Common myeloid progenitor, CD34-positive (primary cell): Measurements from ENCODE around the gene RRP12.

Experiments used
- CTCF ChIA-PET: fragments of 350-600 bp; sonication (Branson Sonifier 250); formaldehyde crosslinking; loops from one replicate; lab custom pipeline; 2021; ENCODE audit warnings: antibody characterized with exemption; lab: Charles Lee
- POLR2A ChIA-PET: fragments of 350-600 bp; sonication (Branson Sonifier 250); formaldehyde crosslinking; loops from one replicate; lab custom pipeline; 2021; ENCODE audit warnings: antibody characterized with exemption; lab: Charles Lee
- DNase-seq, 3 donors: peaks; one replicate each; pipeline versions ENCODE4 v3.0.0 to v3.0.0-alpha.2; 2013
- H3K27ac ChIP-seq, 2 experiments: 1 replicate in 1 of 2; 2 replicates in 1 of 2; pipeline ENCODE4 v1.7.0; 2013; ENCODE audit warnings: inconsistent platforms in 2 of 2, low read length in 2 of 2, mild to moderate bottlenecking in 2 of 2, low read depth in 1 of 2, moderate library complexity in 1 of 2; ENCODE audit not compliant: severe bottlenecking in 2 of 2, insufficient read depth in 1 of 2, poor library complexity in 1 of 2
- H3K27me3 ChIP-seq, 5 experiments: replicated peaks in 2 of 5; 1 replicate in 3 of 5; 2 replicates in 2 of 5; pipeline versions ENCODE4 v1.6.1 to v1.7.0; 2013; ENCODE audit warnings: low read length in 4 of 5, mild to moderate bottlenecking in 2 of 5, moderate library complexity in 2 of 5, inconsistent platforms in 1 of 5; ENCODE audit not compliant: insufficient read depth in 5 of 5, control insufficient read depth in 4 of 5
- H3K36me3 ChIP-seq, 4 experiments: 1 replicate in 2 of 4; 2 replicates in 2 of 4; pipeline versions ENCODE4 v1.6.1 to v1.7.0; 2013; ENCODE audit warnings: low read length in 3 of 4, control low read depth in 1 of 4, mild to moderate bottlenecking in 1 of 4; ENCODE audit not compliant: control insufficient read depth in 4 of 4, insufficient read depth in 4 of 4
- H3K4me1 ChIP-seq, 4 experiments: 1 replicate in 3 of 4; 2 replicates in 1 of 4; pipeline versions ENCODE4 v1.6.1 to v1.7.1; 2013; ENCODE audit warnings: low read length in 3 of 4, mild to moderate bottlenecking in 3 of 4, control low read depth in 1 of 4, inconsistent platforms in 1 of 4, moderate library complexity in 1 of 4; ENCODE audit not compliant: control insufficient read depth in 4 of 4, insufficient read depth in 4 of 4; ENCODE audit errors: control extremely low read depth in 1 of 4
- H3K4me3 ChIP-seq, 7 experiments: 1 replicate in 4 of 7; 2 replicates in 3 of 7; pipeline versions ENCODE4 v1.5.1 to v1.7.0; 2013; ENCODE audit warnings: mild to moderate bottlenecking in 7 of 7, low read length in 6 of 7, moderate library complexity in 6 of 7, inconsistent platforms in 2 of 7, low read depth in 2 of 7, control low read depth in 1 of 7; ENCODE audit not compliant: insufficient read depth in 4 of 7, control insufficient read depth in 1 of 7; ENCODE audit errors: extremely low read depth in 1 of 7
- H3K9me3 ChIP-seq, 5 experiments: 1 replicate in 4 of 5; 2 replicates in 1 of 5; pipeline versions ENCODE4 v1.6.1 to v1.7.1; 2013; ENCODE audit warnings: low read length in 4 of 5, mild to moderate bottlenecking in 2 of 5, inconsistent platforms in 1 of 5, low read depth in 1 of 5, moderate library complexity in 1 of 5; ENCODE audit not compliant: control insufficient read depth in 4 of 5, insufficient read depth in 2 of 5; ENCODE audit errors: control extremely low read depth in 1 of 5
- WGBS: methylation state at CpG from one replicate; pipeline ENCODE4 v1.1.5; 2013; ENCODE audit not compliant: insufficient coverage; 5-methylcytosine and 5-hydroxymethylcytosine counted together

RRP12 gene

DNA sequence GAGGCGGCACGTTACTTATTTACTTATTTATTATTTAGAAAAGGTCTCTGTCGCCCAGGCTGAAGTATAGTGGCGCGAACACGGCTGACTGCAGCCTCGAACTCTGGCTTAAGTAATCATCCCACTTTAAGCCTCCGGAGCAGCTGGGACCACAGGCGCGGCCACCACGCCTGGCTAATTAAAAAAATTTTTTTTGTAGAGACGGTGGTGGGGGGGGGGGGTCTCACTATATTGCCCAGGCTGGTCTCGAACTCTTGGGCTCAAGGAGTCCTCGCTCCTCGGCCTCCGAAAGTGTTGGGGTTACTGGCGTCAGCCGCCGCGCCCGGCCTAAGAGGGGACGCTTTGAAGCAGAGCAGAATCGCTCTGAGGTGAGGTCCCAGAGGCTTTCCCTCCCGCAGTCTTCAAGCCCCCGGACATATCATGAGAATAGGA, 65.9 kb downstream of the RRP12 start:
- H3K4me1 ChIP-seq = peaks cover 8 to 33% (median 25%) of the 10 kb centered on the region in 4 experiments
- H3K36me3 ChIP-seq = peaks cover 0 to 5% (median 1%) of the 10 kb centered on the region in 4 experiments
- no peaks in the 10 kb centered on the region for H3K9me3 ChIP-seq
- H3K27ac ChIP-seq = peak overlapping the region in 1 of 2 experiments; percentile 99
- peak overlapping the region; percentile 27 to 88 (median 81) for H3K4me3 ChIP-seq
- ChIA-PET CTCF (no interaction called here), POLR2A (no interaction called here)
- H3K27me3 ChIP-seq = no peaks in the 10 kb centered on the region
- WGBS = 21% methylated on average over 12 of the region's 25 CpGs
- DNase-seq = no peak

DNA sequence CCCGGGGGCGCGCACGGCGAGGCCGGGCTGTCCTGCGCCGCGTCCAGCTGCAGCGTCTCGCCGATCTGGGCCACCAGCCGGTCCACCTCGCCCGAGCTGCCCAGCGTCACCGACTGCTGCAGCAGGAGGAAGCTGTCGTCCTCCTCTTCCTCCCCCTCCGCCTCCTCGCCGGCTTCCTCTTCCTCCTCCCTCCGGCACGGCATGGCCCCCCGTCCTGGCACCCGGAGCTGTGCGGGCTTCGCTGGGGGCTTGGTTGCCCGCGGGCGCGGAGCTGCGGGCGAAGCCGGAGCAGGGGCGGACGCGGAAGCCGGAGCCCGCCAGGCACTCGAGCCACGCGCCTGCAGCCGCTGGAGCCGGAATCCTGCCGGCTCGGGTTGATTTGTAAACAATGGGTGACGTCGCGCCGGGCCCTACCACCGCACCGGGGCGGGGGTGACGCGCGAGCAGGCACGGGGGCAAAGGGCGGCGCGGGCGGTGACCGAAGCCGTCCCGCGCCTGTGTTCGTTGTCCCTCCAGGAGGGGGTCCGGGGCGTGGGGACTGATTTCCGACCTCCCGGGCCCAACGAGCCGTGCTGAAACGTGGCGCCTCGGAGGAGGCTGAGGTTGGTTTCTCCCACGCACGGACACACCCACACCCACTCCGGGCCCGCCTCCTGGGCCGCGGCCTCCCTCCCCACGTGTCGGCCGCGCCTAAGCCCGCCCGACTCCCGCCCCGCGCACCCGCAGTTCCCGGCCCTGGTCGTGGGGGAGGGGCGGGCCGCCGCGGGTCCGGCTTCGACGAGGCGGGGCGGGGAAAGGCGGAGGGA, 66.6 kb downstream of the RRP12 start, which contains the start of gene FRAT2:
Gene FRAT2 (minus strand): TSS at position 360 of the 806 bp plus-strand sequence. CDS start 157 bp downstream, at position 203.
- peak within 1 kb of the TSS; percentile 98 to 99 for H3K27ac ChIP-seq
- CTCF ChIA-PET = interaction anchor here (1.2 to 4.5 kb wide), 6 partner anchors 10 to 25 kb away, joined by 3 to 31 read pairs (median 8); partner anchors contain the start of gene FRAT1
- H3K4me3 ChIP-seq = peak within 1 kb of the TSS; percentile 70 to 88 (median 83)
- peaks cover 8 to 33% (median 25%) of the 10 kb centered on the region in 4 experiments for H3K4me1 ChIP-seq
- peaks cover 0 to 7% (median 4%) of the 10 kb centered on the region in 4 experiments for H3K36me3 ChIP-seq
- no peaks in the 10 kb centered on the region for H3K27me3 ChIP-seq
- WGBS = 0% methylated on average over 72 of the region's 103 CpGs
- no peaks in the 10 kb centered on the region for H3K9me3 ChIP-seq
- peak; percentile 92 to 94 (median 92) for DNase-seq
- POLR2A ChIA-PET = interaction anchor here (0.8 to 3.0 kb wide), 3 partner anchors 9 to 43 kb away, joined by 3 to 23 read pairs (median 5); partner anchors contain the start of gene FRAT1

DNA sequence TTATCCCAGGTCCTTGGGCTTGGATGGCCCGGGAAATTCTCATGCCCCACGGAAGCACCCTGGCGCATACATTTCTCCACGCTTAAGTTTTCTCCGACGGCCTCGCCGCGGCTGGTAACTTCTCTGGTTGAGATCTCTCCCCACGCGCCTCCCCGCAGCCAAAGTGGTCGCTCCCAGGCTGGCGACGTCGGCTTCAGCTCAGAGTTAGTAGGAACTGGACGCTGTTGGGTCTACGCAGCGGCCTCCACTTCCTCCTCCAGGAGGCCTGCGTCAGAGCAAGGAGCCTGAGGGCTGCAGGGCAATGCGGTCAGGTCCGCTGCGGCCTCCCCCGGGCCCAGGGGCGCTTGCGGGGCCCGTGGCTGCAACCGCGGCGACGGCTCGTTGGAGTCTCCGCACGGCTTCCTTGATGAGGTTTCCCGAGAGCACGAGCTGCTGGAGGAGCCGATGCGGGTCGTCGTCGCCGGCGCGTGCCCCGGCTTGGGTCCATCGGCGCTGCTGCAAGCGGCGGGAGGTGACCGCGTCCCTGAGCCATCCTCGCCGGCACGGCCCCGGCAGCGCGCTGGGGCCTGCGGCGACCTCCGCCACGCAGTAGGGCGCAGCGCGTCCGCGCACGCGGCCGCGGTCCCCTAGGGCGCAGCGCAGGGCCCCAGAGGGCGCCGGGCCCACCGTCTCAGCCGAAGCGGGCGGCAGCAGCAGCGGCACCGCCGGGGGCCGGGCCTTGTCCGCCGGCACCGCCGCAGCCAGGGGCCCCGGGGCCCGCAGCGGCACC, 67.4 kb downstream of the RRP12 start:
- Histone ChIP-seq H3K9me3 (no peaks in the 10 kb centered on the region), H3K4me1 (peaks cover 8 to 33% (median 25%) of the 10 kb centered on the region in 4 experiments), H3K36me3 (peaks cover 0 to 13% (median 7%) of the 10 kb centered on the region in 4 experiments), H3K27ac (peak overlapping the region in 1 of 2 experiments; percentile 99), H3K4me3 (peak overlapping the region; percentile 70 to 88 (median 83)), H3K27me3 (no peaks in the 10 kb centered on the region)
- ChIA-PET POLR2A (interaction anchor here (2.2 to 3.0 kb wide), 2 partner anchors 14 to 42 kb away, joined by 5 to 23 read pairs; partner anchors contain the start of gene FRAT1), CTCF (interaction anchor here (0.8 to 4.5 kb wide), 16 partner anchors 9 to 95 kb away, joined by 3 to 31 read pairs (median 4); partner anchors contain the start of gene FRAT1)
- DNase-seq = peak; percentile 35 to 68 (median 63)
- under 1% methylated on average over 76 of the region's 89 CpGs for WGBS

DNA sequence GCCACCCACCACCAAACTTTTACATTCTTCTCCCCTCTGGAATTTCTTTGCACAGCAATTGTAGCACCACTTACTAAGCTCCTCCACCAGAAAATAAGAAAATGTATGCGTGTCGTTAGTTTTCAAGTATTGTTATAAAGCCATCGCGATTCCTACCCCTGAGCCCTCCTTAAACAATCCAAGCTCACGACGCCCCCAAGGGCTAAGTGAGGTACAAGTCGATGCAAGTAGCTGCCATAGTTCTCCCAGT, 67.9 kb downstream of the RRP12 start:
- peak overlapping the region; percentile 70 to 88 (median 83) for H3K4me3 ChIP-seq
- peaks cover 8 to 33% (median 25%) of the 10 kb centered on the region in 4 experiments for H3K4me1 ChIP-seq
- H3K27ac ChIP-seq = peak overlapping the region in 1 of 2 experiments; percentile 71
- peaks cover 0 to 18% (median 7%) of the 10 kb centered on the region in 4 experiments for H3K36me3 ChIP-seq
- DNase-seq = peak; percentile 36 to 62 (median 55)
- POLR2A ChIA-PET = interaction anchor here (0.6 to 3.0 kb wide), 3 partner anchors 14 to 92 kb away, joined by 4 to 23 read pairs (median 5); partner anchors contain the start of gene FRAT1
- no peaks in the 10 kb centered on the region for H3K9me3 ChIP-seq
- CTCF ChIA-PET = interaction anchor here (0.8 to 4.5 kb wide), 16 partner anchors 9 to 94 kb away, joined by 3 to 31 read pairs (median 4); partner anchors contain the start of gene FRAT1
- H3K27me3 ChIP-seq = no peaks in the 10 kb centered on the region
- WGBS = 5% methylated on average over 6 of the region's 7 CpGs

DNA sequence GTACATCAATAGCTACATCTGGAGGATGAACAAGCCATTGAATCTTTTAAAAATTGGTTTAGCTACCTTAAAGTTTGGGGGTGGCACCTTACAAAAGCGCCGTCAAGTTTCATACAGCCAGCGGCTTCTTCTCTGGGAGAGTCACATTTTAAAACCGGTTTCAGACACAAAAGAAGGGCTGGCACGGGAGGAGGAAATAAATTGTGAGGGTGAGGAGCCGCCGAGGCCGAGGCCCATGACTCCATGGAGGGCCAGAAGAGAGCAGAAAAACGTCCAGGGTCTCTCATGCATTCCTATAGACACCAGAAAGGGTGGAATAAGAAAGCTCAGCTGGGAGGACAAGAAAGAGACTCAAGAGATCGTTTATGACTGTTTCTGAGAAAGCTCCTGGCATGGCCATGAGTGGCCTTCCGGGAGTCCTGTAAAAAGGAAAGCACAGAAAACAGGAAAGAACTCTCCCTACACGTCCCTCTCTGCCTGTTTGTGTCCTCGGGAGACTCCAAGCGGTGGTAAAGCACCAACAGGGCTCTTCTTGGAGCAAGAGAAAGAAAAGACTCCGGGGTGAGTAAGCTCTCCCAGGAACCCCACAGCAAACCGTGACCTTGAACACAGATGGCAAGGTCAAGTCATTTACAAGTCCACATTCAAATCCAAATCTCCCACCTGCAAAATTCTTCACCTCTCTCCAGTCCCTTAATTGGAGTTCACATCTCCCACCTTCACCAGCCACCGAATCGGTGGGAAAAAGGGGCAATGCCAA, 68.4 kb downstream of the RRP12 start:
- H3K27ac ChIP-seq = peak overlapping the region in 1 of 2 experiments; percentile 71
- ChIA-PET CTCF (interaction anchor here (0.8 to 4.5 kb wide), 16 partner anchors 8 to 94 kb away, joined by 3 to 31 read pairs (median 4); partner anchors contain the start of gene FRAT1), POLR2A (interaction anchor here (0.6 to 3.0 kb wide), 4 partner anchors 13 to 92 kb away, joined by 3 to 23 read pairs (median 4); partner anchors contain the start of gene FRAT1)
- peak overlapping the region in 6 of 7 experiments; percentile 70 to 88 (median 84) for H3K4me3 ChIP-seq
- DNase-seq = no peak
- 23% methylated on average over 15 of the region's 18 CpGs for WGBS
- peaks cover 0 to 18% (median 7%) of the 10 kb centered on the region in 4 experiments for H3K36me3 ChIP-seq
- peaks cover 8 to 33% (median 25%) of the 10 kb centered on the region in 4 experiments for H3K4me1 ChIP-seq
- no peaks in the 10 kb centered on the region for H3K27me3 ChIP-seq
- H3K9me3 ChIP-seq = no peaks in the 10 kb centered on the region
